Fibroblast of skin of right biceps (primary cell): ENCODE data around the gene AP5M1.
"Not testable (repeated sequence)": the region's sequence is repeated elsewhere in the genome, so short reads cannot be mapped to it uniquely, and the experiment has no call there.

Experiments used
- DNase-seq: peaks from one replicate; pipeline ENCODE4 v3.0.0-alpha.2; 2013

AP5M1 gene

GRCh38 chr14:57291692-57292647 is 23.2 kb downstream of the AP5M1 start:
- no peak for DNase-seq

- DNase-seq, result no peak
Observed at GRCh38 chr14:57293866-57294837, 25.4 kb downstream of the AP5M1 start.

DNA sequence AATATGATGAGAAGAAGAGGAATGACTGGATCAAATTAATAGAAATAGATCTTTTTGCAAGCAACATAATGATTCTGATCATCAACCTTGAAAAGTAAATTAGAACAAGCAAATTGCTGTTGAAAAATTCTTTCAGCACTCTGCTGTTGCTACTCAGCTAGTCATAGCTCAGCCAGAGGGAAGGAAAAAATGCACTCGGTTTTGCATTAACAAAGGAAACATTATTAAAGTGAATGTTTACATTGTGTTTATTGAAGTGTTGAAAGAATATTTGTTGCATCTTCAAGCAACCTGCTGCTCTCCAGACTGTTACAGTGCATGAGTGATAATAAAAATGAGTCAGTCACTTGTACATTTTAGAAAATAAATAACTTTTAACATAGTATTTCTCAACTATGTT is 26.5 kb downstream of the AP5M1 start:
- DNase-seq, result no peak

- DNase-seq, result no peak
Observed at GRCh38 chr14:57297852-57298251, 29.1 kb downstream of the AP5M1 start.

GRCh38 chr14:57299511-57299910 is 30.7 kb downstream of the AP5M1 start:
- no peak for DNase-seq

DNA sequence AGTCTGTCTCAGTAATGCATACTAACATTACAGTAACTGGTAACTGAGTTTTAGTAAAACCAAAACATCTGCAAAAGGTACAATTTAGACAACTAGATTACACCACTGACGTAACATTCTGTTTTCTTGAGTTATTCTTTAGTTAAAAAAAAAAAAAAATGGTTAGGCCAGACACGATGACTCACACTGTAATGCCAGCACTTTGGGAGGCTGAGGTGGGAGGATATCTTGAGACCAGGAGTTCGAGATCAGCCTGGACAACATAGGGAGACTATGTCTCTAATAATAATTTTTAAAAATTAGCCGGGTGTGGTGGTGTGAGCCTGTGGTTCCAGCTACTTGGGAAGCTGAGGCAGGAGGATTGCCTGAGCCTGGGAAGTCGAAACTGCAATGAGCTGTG is 34.1 kb downstream of the AP5M1 start:
- peak; percentile 7 for DNase-seq

GRCh38 chr14:57314396-57315089 is 45.8 kb downstream of the AP5M1 start:
- no peak for DNase-seq

DNA sequence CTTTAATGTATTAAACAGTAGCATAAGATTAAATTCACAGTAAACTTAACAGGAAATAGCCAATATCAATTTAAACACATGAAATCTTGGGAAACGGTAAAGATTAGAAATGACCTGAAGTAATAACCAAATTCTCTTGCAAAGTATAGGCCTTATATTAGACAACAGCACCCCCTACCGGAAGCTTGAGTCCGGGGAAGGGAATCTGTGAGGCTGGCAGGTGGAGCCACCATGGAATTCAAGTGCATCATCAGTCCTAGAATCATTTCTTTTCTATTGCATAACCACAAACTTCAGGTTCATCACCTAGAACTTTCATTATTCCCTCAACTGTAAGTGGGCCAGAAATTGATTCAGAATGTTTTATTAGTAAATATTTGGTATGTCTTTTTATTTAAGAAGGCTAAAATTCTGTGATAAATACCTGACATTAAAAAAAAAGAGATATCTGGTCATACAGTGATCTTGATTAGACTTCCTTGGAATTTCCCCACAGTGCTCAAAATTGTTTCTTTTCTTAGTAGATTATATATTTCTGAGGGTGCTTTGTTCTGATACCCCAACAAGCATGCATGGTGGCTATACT is 48.6 kb downstream of the AP5M1 start:
- peak; percentile 72 for DNase-seq

DNA sequence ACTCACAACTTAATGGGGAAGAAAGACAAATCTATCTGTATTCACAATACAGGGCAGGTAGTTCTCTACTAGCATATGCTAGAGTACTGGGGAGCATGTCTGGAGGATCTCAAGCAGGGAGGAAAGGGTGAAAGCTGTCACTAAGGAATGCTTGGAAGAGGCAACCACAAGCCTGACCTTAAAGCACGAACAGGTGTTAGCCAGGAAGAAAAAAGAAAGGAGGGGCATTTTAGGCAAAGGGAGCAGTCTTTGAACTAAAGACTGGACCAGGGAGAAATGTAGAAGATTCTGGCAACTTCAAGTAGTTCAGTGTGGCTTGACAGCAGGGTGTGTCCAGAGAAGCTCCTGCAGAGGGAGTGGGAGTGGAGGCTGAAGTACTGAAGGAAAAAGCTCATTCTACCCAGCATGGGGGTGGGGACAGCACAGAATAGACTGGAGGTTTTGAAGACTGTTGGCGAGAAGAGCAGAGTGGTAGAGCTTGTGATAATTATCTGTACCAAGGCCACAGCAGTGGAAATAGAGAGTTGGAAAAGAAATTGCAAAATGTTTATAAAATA is 50.9 kb downstream of the AP5M1 start:
- DNase-seq, result no peak

DNA sequence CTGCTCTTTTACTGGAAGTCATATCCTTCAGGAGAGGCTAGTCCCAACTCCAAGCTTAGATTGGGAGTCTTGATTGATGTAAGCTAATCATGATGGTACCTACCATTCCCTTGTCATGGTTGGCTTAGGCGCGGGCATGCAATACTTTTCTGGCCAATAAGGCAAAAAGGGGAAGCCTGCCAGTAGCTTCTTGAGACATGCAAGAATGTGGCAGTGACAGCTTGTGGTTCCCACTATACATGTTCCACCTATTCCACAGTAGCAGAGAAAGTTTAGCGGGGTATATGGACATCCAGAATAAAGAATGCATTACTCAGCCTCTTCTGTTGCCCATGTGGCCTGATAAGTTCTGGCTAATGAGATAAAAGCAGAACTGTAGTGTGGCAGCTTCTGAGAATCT is 55.0 kb downstream of the AP5M1 start:
- no peak for DNase-seq

GRCh38 chr14:57326253-57326652 is 57.5 kb downstream of the AP5M1 start:
- no peak for DNase-seq

DNA sequence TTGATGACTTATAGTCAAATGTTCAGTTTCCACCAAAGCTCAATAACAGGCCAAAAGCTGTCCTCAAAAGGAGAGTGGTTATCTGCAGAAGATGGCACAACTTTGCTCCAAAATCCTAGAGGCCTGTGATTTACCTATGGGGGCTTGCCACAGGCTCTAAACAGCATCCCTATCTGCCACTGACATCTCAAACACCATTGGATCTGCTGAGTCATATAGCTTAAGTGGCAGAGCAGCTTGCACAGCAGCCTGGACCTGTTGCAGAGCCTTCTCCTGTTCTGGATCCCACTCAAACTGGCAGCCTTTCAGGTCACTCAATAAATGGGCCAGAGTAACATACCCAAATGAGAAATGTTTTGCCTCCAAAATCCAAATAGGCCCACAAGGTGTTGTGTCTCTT is 61.1 kb downstream of the AP5M1 start:
- no peak for DNase-seq

DNA sequence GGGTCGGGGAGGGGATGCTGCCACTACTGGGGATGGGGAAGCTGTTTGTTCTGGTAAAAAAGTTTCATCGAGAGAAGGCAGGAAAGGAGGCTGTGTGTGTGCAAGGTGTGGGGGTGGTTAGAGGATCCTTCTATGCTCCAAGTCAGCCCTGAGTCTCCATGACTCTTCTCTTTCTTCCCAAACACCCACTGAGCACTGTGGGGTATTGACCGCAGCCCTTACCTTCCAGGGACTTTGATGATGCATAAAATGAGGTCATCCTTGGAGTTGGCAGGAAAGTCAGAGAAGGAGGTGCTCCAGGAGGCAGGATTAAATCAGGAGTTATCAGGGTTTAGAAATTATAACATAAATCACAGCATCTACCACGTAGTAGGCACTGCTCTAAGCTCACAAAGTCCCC is 63.7 kb downstream of the AP5M1 start:
- not testable (repeated sequence) for DNase-seq

- DNase-seq, result not testable (repeated sequence)
Observed at GRCh38 chr14:57333726-57334125, 65.0 kb downstream of the AP5M1 start.

DNA sequence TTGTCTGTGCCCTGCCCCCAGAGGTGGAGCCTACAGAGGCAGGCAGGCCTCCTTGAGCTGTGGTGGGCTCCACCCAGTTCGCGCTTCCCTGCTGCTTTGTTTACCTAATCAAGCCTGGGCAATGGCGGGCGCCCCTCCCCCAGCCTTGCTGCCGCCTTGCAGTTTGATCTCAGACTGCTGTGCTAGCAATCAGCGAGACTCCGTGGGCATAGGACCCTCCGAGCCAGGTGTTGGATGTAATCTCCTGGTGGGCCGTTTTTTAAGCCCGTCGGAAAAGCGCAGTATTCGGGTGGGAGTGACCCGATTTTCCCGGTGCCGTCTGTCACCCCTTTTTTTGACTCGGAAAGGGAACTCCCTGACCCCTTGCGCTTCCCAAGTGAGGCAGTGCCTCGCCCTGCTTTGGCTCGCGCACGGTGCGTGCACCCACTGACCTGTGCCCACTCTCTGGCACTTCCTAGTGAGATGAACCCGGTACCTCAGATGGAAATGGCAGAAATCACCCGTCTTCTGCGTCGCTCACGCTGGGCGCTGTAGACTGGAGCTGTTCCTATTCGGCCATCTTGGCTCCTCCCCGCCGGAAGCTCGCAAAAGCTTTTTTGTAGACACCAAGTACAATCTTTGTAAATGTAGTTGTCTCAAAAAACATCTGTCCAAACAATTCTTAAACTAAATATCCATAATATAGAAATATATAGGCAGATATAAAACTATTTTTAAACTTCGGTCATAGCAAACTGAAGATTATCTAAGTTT is 75.0 kb downstream of the AP5M1 start:
- DNase-seq, result not testable (repeated sequence)

DNA sequence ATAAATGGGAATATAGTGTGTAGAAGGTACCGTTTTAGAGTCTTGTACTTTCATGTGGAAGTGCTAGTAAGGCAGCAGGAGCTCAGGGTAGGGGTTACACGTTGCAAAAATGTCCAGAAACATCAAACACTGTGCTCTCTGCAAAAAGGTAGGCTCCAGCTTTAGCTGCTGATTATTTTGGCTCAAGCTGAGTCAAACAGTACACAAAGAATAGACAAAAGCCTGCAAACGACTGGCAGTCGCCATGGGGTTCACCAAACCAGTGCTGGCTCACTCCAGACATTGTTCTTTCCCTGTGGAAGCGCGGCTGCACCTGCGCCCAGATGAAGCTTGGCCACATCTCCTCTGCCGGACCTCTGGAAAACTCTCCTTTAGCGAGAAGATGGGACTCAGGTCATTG is 76.3 kb downstream of the AP5M1 start:
- DNase-seq, result no peak

DNA sequence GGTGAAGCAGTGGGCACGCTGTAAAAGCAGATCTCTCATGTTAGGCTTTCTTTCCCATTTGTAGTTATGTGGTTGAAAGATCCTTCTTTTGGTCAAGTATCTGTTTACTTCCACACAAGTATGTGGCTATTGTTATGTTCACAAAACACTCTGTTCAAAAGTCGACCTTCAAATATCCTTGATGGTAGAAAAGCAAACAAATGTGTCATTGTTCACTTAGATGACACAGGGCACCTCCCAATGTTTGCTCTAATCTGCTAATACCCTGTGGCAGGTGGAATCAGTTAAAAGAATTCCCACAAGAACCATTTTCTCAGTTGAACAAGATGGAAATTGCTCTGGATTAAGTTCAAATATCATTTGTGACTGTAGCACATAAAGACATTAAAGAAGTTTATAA is 78.0 kb downstream of the AP5M1 start:
- no peak for DNase-seq
